Activated CD8-positive, alpha-beta memory T cell treated with anti-CD3 and anti-CD28 coated beads, Interleukin-2, amount 50 U/mL, for 4 hours (primary cell): Measurements from ENCODE around the gene SUPT20H.
"Not testable (repeated sequence)": the region's sequence is repeated elsewhere in the genome, so short reads cannot be mapped to it uniquely, and the experiment has no call there.

Experiments
- DNase-seq: peaks from one replicate; pipeline ENCODE4 v3.0.0-alpha.2; 2020

The SUPT20H gene

DNA sequence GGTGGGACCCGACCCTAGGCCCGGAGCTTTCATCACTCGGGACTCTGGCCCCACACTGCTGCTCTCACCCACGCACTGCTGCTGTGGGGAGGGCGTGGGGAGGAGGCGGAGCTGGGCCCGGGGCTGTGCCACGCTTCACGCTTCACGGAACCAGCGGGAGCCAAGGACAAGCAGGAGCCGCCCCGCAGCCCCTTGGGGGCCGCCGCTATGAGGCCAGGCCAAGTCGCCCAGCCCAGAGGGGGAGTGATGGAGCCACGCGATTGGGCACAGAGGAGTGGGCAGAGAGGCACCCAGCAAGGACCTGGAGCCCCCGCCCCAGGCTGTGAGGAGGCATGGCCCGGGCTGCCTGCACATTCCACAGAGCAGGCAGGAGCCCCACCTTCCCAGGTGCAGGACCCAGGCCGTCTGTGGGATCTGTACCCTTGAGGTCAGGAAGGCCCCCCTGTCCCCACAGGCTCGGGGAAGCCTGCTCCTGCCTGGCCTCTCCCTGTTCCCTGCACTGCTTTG is 10.2 kb upstream of the SUPT20H start:
- DNase-seq = no peak

DNA sequence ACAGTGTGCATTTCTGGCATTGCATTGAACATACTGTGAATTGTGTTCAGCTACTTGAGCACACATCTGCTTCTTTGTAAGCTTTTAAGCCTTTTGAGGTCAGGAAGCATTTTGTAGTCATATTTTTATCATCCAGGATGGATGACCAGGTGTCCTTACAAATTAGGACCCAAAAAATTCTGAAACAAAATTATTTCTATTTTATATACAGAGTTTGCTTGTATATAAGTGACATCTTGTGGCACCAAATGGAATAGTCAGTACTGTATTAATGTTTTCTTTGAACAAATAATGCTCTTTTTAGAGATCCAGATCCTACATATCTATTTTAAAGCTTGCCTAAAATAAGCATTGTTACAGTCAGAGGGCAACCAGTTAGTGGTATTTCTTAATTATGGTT is 9.5 kb upstream of the SUPT20H start:
- DNase-seq = no peak

DNA sequence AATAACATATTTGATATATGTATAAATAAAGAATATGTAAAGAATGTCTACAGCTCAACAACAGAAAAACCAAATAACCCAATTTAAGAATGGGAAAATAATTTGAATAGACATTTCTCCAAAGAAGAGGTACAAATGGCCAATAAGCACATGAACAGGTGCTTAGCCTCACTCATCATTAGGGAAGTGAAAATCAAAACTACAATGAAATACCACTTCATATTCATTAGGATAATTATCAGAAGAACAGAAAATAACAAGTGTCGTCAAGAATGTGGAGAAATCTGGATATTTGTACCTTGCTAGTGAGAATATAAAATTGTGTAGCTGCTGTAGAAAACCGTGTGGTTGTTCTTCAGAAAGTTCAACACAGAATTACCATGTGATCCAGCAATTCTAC is 8.4 kb upstream of the SUPT20H start:
- no peak for DNase-seq

DNA sequence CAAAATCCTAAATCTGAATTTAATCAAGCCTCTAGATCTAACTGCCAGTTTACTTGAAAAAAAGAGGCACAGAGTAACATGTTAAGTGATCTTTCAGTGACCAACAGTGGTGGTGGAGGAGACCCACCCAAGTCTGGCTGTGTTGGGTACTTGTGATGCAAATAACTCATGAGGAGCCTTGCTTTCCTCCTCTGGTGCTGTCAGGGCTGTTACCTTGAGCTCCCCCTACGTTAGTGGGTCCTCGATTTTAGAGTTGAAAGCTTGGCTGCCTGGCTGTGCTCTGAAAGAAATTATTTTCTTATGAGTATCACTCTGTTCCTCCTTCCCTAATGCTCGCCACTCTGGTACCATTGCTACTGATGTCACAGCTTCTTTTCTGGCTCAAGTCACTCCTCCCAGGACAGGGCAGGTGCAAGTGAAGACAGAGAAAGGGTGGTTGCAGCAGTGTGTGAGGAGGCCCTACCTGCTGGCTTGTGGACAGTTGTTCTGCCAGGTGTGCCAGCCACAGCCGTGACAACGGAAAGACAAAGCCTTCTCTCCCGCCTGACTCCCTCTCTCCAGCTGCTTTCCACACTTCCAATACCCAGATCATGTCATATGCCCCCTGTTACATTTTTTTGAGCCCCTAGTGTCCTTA is 6.5 kb upstream of the SUPT20H start:
- DNase-seq = no peak

DNA sequence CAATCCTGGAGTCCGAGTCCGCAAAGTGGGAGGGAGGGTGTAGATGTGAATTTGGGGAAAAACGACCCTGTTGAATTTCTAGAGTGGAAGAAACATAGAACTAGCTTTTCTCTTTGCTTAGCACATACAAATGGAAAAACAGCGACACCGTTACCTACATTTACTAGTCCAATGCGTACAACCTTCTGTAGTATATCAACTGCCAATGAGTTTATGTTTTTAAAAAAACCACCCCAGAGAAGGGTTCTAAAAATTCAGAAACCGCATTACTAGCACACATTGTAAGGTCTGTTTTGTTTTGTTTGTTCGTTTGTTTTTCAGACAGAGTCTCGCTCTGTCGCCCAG is 332 bp upstream of the SUPT20H start:
- no peak for DNase-seq

DNA sequence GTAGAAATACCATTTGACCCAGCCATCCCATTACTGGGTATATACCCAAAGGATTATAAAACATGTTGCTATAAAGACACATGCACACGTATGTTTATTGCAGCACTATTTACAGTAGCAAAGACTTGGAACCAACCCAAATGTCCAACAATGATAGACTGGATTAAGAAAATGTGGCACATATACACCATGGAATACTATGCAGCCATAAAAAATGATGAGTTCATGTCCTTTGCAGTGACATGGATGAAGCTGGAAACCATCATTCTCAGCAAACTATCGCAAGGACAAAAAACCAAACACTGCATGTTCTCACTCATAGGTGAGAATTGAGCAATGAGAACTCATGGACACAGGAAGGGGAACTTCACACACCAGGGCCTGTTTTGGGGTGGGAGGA is 3.3 kb downstream of the SUPT20H start:
- DNase-seq = not testable (repeated sequence)

DNA sequence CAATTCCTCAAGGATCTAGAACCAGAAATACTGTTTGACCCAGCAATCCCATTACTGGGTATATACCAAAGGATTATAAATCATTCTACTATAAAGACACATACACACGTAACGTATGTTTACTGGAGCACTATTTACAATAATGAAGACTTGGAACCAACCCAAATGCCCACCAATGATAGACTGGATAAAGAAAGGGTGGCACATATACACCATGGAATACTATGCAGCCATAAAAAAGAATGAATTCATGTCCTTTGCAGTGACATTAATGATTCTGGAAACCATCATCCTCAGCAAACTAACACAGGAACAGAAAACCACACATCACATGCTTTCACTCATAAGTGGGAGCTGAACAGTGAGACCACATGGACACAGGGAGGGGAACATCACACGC is 6.4 kb downstream of the SUPT20H start:
- not testable (repeated sequence) for DNase-seq

DNA sequence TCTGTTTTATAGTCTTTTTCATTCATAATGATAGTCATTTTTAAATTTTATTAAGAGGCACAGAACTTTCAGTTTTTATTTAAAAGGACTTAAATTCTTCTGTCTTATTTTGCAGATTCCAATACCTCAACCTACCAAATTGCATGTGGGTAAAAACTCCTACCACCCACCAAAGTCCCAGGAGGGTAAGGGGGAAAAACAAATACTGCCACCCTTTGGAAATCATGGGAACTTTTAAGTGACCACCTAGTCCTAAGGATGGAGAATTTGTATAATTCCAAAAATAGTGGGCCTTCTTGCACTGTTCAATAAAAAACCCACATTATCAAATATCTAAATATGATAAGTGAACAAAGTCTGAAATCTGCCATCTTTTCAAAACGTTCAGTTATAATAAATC is 9.7 kb downstream of the SUPT20H start:
- no peak for DNase-seq

DNA sequence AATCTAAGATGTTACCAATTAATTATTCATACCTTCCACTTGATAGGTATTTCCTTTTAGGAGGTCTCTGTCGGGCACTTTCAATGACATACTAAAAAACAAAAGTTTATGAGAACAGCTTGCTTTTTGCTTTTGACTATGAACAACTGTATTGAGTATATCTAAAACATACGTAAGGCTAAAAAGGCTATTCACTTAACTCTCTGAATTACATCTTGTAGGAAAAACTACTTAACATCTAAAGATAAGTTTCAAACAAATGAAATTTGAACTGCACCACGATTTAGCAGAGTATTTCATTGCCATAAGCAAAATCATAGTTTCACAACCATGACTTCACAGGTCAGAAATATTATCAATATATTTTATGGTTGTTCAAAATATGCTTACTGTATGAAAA is 11.6 kb downstream of the SUPT20H start:
- no peak for DNase-seq

DNA sequence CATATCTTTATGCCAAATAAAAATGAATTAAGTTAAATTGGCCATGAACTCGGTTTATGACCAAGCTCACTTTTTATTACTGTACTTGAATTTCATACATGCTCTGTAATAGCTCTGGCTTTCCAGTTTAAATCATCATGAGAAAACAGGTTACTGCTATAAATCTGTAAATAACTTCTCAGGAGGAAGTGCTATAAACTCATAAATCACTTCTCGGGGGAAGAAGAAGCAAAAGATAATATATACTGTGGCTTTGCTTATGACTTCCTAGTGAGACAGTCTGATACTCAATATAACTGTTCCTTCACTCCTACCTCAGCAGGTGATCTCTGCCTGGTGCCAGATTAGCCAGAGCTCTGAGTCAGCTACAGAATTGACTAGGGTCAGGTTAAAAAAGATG is 12.5 kb downstream of the SUPT20H start:
- no peak for DNase-seq

DNA sequence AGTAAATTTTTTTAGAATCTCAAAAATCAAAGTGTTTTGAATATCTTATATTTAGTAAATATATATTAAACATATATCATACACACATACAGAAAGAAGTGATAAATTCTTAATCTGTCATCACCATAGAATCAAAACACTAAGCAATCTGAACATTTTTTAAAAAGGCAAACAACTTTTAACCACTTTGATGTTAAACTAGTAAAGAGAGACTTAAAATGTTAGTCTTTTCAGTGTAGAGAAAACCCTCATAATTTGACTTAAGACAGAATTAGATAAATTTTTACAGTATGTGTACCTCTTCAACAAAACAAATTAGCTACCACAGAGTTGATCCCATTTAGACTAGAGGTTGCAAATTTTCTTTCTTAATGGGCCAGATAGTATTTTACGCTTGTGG is 13.4 kb downstream of the SUPT20H start:
- no peak for DNase-seq

DNA sequence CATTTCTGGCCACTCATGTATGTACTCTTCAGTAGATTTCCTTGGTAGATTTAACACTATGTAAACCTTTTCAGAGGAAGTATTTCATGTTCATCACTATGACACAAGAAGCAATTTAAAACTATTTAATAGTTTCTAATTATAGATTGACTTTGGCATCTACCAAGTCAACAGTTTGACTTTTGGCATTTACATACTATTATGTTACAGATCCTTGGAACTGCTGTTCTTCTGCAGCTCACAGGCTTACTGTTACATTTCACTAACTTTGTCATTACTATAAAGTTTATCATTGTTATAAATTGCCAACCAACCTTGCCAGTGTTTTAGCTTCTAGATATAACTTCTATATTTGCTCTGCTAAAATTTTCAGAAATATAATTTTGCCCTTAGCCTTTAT is 18.7 kb downstream of the SUPT20H start:
- DNase-seq = no peak

DNA sequence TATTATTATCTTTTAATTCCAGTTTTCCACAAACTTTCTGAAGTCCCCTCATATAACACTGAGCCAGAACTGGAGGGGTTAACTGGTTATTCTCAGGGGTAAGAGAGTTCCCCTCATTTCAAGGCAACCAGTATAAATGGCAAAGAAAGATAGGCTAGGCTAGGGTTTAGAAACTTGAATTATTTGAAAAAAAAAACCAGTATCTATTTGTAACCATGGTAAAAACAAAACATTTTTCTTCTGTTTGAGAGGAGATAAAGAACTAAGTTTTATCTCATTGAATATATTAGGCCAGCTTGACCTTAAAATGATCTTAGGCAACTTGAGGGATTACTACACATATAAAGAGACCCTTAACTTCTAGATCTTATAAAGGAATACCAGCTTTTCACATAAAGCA is 19.6 kb downstream of the SUPT20H start:
- no peak for DNase-seq

DNA sequence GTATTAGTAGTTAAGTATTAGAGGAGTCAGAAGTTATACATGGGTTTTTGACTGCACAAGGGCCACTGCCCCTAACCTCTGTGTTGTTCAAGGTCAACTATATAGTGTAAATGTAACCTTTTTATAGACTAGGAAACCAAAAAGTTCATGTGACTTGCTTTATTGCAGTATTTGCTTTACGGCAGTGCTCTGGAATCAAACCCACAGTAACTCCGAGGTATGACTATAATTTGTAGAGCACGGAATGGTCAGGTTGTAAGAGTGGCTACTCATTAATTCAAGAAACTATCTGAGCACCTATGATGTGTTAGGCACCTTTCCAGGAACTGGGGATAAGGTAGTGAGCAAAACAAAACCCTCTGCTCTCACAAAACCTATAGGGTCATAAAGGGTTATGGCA is 22.2 kb downstream of the SUPT20H start:
- no peak for DNase-seq

DNA sequence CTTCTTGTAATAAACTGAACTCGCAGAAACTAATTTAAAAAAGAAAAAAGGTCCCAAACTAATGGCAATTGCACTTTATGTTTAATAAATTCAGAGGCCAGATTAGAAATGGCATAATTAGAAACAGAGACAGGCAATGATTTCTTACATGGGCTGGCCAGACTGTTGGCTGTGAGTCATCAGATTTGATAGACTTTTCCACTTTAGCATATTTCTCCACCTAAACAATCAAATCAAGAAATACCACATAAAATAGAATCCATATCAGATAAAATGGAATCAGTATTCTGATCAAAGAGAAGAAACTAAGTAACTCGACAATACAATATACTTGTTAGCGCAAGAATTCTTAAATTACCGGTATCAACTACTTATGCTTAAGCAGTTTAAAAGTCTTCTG is 29.9 kb downstream of the SUPT20H start:
- no peak for DNase-seq

DNA sequence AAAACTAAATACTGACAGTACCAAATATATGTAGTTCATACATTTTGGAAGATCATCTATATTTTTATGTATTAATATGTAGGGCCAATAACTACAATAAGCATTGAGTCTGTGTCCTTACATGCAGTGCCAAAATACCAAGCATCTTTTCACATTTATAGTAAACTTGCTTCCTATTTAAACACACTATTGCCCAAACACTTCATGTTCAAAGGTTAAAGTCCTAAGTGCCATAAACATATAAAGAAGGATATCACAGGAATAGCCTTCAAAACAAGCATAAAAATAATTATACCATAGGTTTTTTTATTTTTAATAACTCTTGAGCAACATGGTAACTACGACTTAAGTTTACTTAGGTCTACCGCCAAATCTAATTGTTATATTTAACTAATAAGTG is 31.8 kb downstream of the SUPT20H start:
- DNase-seq = no peak

DNA sequence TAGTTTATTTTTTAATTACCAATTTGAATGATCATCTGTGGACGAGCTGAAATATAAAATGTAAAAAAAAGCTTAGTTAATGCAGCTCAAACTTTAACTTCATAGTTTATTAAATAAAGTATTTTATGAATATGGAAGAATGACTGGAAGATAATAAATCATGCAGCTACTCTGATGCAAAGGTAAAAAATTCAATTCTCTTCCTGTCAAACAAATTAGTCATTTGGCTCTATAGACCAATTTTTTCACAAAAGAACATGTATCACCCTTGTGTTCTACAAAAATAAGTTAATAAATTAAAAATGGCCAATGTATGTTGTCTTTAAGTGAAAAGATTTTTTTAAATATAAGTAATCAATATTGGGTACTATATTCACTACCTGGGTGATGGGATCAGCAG is 32.7 kb downstream of the SUPT20H start:
- DNase-seq = no peak

DNA sequence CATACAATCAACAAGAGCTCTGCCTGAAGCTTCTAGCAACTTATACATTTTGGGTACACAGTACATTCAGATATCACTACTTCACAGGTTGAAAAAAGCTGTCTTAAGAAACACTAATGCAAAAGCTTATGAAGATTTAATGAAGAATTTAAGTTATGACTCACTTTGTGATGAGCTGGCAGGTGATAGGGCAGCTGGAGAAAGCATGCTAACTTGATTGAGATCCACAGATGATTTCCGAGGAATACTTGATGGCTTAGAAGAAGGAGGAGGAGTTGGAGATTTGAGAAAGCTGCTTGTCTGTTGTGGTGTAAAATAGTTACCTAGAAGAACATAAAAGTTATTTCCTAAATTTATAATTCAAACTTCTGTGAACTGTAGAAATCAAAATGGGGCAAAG is 35.6 kb downstream of the SUPT20H start:
- DNase-seq = no peak

DNA sequence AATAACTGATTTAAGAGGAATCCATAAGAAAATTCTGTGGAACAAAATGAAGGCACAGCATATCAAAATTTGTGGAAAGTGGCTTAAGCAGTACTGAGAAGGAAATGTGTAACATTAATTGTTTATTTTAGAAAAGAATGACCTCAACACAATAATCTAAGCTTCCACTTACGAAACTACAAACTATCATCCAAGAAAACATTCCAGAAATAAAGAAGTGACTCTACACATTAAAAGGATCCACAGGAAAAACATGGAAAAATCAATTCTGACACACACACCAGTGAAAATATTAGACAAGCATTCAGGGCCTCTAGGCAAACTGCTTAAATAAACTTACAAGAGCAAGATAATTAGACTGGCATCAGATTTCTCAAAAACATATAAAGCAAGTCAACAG is 44.9 kb downstream of the SUPT20H start:
- DNase-seq = no peak

DNA sequence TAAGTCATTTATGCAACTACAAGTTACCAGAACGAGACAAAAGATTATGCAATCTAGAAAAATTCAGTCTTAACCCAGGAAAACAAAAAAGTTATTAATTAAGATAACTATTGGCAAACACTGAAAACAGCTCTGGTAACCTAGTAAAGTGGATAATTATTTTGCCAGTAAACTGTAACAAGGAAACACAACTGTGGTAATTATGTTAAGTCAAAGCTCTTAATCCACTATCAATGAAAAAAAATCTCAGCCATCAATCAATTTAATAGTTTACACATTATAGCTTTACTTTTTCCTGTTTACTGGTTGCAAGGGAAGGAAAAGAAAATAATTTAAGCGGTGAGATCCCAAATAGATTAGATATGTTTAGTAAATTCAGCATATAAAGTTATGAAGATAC is 47.7 kb downstream of the SUPT20H start:
- DNase-seq = no peak

DNA sequence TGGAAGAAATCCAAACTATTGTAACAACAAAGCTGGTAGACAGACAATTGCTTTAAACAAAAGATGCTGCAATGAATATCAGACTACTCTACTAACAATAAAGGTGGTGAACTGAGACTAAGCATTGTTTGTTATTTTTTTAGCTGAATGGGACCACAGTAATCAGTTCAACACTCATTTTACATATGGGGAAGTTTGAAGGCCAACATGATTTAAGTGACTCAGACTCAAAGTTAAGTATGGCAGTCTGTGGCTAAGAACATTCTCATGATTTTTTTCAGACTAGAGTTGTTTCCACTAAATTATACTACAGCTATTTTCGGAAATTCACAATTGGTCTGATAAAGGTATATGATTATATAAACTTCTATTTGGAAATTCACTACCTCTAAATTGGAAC is 48.5 kb downstream of the SUPT20H start:
- DNase-seq = no peak

DNA sequence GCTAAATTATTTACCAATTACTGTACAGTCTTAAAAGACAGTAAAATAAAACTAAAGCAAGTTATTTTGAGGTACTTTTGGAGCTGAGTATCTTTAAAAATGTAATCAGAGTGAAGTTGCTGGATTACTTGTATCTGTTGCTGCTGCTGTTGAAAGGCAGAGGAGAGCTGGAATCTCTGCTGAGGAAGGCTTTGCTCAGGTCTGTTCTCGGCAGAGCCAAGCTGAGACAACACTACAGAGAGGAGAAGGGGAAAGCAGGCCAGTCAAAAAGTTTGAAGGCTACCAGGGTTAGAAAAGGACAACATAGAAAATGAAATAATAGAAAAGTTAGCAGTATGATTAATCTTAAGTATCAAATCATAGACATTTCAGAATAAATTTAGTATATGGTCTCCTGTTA is 49.1 kb downstream of the SUPT20H start:
- no peak for DNase-seq

DNA sequence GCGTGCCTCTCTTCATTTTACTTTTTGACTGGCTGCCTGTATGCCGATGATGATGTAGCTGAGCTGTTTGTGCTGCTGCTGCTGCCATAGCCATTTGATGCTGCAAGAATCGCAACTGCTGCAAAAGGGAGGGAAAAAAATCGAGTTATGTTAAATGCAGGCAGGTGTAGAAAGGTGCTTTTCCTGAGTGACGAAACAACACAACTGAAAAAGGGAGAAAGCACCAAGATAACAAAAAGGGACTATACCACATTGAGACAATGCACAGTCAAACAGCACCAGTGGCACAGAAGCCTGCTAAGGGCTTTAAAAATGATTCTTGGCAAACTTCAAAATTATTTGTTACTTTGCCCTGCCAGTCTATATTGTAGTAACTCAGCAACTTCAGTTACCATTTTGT is 49.8 kb downstream of the SUPT20H start:
- no peak for DNase-seq

DNA sequence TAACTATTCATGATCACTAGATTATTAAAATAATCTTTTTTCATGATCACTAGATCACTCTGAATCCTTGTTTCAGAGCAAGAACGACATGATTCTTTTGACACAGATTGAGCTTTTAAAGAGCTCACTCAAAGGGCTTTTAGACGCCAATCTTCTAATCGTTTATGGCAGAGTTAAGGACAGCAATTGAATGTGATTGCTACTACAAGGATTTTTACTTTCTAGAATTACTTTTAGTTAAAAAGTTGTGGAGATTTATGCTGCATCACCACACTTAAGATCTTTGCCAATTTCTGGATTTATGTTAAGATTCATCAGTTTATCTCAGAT is 57.6 kb downstream of the SUPT20H start:
- no peak for DNase-seq

DNA sequence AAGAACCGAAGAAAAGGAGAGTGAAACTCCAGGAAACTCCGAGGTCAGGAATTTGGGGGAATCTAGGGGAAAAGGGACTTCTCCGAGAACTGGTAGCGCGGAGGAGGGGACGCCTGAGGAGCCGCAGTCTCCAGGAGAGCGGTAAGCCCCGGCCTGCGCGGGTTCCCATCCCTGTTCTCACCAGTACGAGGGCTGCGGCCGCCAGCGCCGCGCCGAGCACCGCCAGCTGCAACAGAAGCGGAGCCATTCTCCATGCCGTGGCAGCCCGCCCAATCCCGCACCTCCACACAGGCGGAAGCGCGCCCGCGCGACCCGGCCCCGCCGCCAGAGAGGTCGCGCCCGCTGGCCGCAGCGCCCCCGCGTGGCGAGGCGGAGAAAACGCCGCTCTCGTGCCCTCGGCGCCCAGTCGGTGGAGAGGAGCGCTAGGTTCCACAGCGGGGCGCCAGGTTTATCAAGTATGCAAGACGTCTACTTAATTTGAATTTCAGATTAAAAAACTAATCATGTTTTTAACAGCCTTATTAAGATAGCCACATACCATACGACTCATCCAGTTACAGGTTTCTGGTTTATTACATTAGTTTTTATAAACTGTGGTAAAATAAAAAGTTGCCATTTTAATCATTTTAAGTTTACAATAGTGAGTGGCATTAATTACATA is 60.3 kb downstream of the SUPT20H start, which contains the start of gene ALG5:
Gene ALG5 (minus strand): TSS at position 287 of the 661 bp plus-strand sequence. CDS start 40 bp downstream, at position 247.
- DNase-seq = peak; percentile 92
